ENCODE measurements around the gene MAGIX.

Gene MAGIX

DNA sequence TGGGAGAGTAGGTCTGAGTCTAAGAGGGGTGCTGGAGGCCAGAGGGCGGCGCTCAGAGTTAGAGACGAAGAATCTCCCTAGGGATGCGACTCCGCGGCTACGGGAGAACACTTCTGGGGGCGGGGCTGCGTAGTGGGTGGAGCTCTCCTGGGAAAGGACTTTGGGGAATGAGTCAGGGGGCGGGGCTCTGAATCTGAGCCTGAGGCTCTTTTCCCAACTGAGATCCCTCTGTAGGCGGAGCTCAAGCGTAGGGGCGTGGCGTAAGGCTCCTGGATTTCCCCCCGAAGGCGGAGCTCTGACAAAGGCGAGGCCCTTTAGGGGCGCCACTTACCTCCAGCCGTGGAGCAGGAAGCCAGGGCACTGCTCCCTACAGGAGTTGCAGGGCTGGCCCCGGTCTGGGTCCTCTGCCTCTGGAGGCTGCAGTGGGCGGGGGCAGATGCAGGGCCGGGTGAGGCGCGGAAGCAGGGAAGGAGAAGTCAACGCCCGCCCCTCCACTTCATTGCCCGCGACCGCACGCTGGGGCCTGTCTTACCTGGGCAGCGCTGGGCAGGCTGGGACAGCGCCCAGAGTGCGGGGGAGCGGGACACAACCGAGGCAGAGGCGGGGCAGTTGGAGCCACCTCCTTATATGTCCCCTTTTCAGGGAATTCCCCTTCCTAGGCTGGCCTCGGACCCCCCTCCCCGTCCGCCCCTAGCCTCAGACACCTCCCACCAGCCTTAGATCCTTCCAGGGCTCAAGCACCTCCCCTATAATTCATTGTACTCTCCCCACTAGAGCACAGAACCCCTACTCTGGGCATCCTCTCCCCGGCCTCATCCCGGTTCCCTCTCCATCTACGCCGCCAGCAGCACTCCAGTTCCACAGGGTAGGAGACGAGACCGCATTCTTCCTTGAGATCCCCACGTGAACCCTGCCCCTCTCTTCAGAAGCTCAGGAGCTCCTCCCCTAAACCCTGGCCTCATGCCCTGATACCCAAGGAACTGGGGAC lies 22.0 kb downstream of the MAGIX start:
- peak; percentile 58 to 69 for DNase-seq

DNA sequence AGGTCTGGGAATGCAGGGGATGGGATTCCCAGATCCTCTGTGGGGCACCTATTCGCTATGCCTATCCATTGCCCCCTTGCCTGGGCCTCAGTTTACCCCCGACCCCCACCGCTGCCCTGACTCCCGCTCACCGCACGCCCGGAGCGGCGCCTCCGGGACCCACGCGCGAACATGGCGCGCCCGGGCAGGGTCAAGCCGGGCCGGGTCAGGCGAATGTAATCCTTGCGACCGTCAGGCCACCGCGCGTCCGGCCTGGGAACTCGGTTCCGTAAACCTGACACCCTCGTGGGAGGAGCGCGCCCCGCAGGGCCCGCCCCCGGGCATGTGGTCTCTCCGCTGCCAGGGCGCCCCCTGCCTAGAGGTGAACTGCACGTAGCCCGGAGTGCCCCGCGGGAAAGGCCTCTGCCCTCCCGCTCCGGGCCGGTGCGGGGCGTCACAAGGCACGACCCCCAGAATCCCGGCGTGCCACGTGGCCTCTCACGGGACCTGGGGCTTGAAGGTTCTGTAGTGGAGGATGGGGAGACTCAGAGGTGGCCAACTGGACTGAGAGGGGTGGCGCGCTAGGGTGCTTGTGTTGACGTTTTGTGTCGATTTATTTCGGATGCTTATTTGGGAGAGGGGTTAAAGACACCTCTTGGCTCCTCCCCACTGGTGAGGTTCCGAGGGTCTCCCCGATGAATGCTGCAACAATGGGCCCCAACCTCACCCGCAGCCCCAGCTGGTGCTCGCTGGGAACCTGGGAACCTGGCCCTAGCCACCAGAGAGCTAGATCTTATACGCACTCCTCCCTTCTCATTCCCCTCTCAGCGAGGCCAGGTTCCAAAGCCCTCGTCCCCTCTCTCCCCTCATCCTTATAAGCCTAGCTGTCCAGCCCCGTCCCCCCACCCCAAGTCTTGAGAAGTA lies 23.8 kb downstream of the MAGIX start, which contains the start of gene PRICKLE3:
Gene PRICKLE3, minus strand, starts transcription at position 249 of the 903 bp plus-strand sequence. Its CDS starts 76 bp downstream, at position 173.
- DNase-seq, result peak; percentile 79 to 82

DNA sequence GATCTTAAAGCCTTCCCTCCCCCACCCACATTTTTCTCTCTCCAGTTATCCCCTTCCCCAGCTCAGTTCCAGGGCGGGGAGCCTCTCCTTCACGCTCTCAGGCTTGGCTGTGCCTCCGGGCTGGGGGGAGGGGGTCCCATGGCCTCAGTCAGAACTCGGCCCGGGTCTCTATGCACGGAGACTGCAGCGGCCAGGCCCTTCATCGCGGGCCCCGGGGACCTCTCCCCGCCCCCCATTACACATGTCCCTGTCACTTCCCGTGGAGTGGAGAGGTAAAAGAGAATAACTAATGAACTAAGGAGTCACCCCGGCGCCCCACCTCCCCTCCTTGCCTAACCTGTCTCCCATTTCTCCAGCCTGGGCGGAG lies 24.5 kb downstream of the MAGIX start:
- DNase-seq, result no peak

DNA sequence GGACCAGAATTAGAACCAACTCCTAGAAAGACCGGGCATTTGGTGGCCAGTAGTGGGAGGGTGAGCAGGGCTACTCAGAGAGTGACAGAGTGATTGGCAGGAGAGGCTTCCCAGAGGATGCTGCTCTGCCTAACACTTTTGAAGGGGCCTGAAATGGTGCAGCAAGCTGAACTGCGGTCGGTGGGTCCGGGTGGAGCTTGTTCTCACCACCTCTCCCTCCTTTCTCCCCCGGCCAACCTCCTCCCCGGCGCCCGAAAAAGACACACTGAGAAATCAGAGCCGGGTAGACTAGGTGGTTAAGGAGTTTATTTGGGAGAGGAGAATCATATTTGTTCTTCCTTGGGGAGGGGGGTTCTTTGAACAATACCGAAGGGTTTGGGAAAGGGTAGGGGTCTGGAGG lies 25.0 kb downstream of the MAGIX start:
- DNase-seq, result no peak

DNA sequence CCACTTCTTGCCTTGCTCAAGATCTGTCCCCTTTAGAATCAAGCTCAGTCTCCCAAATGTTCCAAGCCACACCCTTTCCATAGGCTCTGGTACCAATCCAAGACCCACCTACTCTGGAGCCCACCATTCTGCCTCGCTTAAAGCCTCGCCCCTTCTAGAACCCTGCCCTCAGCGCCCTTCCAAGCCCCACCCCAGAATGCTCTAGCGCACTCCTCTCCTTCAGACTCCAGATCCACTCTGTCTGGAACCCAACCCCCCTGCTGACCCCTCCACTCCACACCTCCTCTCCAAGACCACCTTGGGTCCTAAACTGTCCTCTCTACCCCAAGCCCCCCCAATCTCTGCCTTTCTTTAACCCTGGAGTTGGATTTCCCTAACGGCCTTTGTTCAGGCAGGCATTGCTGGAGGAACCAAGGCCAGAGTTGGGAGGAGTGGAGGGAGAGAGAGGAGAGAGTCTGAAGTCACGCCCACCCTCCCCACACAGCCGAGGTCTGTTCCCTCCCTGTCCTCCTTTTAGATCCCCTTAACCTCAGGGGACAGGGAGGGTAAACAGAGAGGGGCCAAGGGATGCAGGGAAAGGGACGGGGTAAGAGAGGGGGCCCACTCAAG lies 26.0 kb downstream of the MAGIX start:
- DNase-seq, result no peak

DNA sequence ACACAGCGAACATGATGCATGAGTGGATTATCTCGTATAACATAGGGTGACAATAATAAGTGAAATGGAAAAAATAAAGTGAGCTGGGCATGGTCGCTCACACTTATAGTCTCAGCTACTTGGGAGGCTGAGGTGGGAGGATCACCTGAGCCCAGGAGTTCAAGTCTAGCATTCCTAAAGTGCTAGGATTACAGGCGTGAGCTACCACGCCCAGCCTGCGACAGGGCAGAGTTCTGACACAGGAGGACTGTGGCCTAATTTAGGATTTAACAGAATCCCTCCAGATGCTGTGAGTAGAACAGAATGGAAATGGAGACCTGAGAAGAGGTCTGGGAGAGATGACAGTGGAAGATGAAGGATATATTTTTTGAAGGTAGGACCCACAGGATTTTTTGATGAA lies 27.0 kb downstream of the MAGIX start:
- no peak for DNase-seq

DNA sequence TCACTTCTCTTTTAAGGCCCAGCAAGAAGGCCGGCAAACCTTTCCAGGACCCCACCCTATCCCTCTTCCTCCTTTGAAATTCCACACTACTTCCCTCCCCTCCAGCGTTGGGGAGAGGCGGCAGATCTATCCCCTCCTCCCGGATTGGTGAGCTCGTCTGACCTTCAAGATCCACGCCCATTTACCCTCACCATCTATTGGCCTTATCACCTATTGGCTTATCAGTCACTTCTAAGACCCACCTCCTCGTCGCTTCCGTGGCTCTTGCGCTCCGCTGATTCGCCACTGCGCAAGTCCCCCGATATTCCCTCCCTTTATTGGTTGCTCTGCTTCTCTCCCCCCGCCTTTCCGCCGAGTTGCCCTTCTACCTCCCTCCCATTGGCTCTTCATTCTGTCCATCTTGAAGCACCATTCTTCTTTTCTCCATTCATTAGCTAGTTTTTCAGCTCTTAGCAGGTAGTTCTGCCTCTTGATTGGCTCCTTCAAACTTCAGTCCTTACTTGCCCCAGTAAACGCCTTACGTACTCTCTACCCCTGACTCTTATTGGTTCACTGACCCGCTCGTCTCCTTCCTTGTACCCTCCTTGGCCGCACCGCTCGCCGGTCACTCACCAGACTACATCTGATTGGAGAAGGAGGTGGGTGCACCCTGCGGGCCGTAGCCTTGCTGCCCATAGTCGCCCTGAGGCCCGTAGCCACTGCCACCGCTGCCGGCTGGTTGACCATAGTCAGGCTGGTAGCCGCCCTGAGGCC lies 28.4 kb downstream of the MAGIX start:
- peak; percentile 73 to 82 for DNase-seq

DNA sequence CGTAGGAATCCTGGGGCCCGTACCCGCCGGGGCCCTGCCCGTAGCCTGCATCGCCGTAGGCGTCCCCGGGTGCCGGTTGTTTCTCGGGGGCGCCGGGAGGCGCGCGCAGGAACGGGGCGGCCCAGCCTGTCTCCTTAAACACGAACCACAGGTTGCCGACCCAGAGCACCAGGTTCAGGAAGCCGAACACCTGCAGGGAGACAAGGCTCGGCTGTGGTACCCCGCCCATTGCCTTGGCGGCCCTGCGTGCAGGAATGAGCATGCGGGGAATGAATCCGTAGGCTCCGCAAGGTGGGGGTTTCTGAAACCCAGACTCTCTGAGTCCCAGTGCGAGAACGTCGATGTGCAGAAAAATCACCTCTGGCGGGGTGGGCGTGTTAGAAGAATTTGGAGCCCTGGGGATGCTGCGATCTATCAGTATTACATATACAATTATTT lies 29.0 kb downstream of the MAGIX start:
- DNase-seq, result peak; percentile 33 to 37

DNA sequence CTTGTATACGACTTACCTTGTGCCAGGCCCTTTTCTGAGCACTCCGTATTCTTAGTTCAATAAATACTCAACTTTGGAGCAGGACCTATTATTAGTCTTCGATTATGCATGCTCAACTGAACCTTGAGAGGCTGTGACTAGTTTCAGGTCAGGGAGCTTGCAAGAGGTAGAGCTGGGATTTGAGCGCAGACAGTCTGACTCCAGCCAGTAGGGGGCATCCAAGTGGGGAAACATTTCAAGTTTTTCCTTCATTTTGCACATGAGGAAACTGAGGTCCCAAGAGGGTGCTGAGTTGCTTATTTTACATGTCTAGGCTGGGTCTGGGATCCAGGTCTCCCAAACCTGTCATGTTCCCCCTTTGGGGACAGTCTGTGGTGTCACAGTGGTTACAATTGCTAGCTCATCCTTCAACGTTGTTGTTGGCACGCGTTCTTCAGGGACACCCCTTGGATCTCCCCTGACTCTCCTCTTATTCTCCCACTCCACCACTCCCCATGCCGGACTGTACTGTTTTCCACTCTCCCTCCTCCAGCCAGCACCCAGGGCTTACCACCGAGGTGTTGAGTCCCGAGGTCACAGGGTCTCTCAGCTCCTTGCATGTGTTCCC lies 30.3 kb downstream of the MAGIX start:
- peak; percentile 45 to 54 for DNase-seq

DNA sequence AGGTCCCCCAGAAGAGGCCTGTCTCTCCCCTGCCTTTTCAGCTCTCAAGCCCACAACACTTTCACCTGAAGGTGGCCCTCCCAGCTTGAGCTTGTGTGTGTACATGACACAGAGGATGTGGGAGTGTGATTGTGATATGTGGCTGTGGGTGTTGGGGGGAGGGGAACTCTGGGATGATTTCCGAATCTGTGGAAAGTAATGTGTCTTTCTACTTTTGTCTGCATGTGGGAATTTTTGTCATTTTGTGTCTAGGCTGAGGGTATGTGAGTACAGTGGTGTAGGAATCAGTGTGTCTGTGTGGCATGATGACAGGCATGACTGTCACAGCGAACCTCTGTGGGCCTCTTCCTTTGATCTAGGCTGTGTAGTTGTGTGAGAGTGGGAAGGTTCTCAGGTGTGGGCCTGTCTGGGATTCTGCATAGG lies 31.0 kb downstream of the MAGIX start:
- peak in 1 of 2 experiments; percentile 32 for DNase-seq

DNA sequence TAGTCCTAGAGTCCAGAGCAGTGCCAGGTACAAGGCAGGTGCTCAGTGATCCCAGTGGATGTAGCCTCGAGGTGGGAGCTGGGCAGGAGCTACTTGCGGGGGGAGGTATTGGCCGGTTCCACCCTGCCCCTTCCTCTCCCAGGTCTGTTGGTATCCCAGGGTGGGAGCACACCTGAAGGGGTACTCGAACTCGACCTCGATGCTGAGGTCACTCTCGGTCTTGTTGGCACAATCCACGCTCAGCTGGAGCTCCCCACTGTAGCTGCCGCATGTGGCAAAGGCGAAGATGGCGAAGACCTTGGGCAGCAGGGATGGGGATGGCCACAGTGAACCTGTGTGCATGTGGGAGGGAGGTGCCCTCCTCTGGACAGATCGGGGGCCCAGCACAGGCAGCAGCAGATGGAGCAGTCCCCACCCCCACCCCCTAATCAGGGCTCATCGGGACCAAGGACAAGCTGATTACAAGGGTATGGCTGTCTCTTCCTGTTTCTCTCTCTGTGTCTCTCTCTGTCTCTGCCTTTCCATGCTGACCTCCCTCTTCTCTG lies 35.1 kb downstream of the MAGIX start:
- DNase-seq, result no peak

DNA sequence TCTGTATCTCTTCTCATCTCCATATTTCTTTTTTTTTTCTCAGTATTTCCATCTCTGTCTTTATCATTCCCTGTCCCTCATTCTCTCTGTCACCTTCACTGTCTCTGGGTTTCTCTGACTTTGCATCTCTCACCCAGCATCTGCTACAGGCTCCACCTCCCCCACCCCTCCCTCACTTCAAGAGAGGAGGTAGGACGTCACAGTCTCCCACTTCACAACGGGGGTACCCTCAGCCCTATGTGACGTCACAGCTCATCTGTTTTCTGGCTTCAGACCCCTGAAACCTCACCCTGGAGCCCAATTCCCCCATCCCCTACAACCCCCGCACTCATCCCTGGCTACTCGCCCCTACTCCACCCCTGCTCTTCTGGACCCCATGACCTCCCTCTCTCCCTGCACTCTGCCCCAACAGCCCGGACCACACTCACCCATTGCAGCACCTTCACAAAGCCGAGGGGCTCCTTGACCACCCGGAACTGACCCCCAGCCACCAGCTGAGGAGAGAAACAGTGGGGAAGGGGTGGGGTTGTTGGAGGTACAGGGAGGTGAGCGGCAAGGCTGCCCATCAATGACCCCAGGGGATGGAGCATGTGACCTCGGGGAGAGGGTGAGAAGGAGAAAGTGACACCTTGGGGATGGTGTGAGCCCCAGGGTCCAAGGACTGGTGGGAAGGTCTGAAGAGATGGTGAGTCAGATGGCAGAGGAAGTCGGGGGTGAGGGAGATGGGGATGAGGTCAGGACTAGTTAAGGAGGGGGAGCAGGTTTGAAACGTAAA lies 36.2 kb downstream of the MAGIX start:
- DNase-seq, result no peak

DNA sequence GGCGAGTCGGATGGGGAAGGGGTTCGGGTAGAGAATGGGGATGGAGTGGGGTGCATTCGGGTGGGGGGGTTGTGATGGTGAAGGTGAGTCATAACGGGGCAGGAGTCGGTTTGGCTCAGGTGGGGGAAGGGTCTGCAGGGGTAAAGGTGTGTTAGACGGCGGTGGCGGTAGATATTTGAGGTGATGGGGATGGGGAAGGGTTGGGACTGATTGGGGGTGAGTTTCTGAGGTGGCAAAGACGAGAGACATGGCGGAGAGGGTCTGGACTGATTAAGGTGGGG lies 36.7 kb downstream of the MAGIX start:
- no peak for DNase-seq

DNA sequence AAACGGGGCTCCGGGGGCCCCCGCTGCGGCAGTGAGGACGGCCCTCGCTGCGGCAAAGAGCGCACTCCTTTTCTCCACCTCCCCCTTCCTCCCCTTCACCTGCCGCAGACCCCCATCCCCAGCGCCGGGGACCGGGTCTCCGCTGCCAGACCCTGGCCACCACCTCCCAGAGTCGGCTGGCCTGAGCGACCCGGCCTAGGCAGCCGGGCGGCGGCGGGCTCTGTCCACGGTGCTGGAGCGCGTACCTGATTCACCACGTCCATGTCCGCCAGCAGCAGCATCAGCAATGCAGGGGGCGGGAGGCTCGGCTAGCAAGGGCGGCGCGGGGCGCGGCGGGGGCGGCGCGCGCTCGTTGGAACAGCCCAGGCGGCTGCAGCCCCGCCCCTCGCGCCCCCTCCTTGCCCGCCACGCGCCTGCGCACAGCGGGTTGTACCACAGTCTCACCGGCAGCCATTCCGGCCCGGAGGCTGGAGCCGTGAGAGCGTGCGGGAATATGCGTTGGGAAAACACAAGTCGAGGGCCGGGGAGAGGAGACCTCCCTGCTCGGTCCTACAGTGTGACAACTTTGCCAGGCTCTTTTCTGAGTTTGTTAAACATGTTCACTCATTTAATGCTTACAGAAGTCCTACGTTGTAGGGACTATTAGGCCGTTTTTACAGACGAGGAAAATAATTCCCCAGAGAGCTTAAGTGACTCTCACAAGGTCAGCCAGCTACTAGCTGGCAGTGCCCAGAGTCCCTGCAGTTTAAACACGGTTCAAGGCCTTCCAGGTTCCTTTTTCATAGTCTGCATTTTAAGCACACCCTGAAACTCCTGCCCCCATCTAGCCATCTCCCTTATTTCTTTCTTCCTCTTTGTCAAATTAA lies 37.6 kb downstream of the MAGIX start, which contains the start of gene SYP:
Gene SYP, minus strand, starts transcription at position 288 of the 866 bp plus-strand sequence. Its CDS starts 7 bp downstream, at position 281.
- peak; percentile 84 to 88 for DNase-seq

DNA sequence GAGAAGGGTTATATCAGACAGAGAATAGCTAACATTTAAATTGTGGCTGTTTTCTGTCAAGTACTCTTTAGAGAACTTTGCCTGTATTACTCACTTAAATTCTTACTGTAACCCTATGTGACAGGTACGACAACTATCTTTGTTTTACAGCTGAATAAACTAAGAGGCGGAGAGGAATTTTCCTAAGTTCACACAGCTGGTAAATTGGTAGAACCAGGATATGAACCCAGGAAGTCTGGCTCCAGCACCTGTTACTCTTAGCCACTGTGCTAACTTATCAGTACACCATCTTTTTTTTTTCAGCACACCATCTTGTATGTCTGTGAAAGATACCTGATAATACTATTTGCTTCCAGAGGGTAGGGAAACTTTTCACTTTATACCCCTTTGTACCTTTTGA lies 39.5 kb downstream of the MAGIX start:
- no peak for DNase-seq

DNA sequence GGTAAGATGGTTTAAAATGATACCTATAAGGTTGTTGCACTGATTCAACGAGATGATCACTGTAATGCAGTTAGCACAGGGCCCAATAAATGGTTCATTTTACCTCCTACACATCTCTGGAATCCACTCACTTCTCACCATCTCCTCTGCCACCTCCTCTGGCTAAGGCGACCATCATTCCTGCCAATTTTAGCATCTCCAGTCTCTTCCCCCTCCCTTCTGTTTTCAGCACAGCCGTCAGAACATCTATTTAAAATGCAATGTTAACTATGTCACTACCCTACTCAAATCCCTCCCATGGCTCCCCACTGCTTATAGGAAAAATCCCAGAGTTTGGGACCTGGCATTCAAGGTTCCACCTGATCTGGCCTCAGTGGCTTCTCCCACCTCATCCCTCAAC lies 41.0 kb downstream of the MAGIX start:
- DNase-seq, result no peak

DNA sequence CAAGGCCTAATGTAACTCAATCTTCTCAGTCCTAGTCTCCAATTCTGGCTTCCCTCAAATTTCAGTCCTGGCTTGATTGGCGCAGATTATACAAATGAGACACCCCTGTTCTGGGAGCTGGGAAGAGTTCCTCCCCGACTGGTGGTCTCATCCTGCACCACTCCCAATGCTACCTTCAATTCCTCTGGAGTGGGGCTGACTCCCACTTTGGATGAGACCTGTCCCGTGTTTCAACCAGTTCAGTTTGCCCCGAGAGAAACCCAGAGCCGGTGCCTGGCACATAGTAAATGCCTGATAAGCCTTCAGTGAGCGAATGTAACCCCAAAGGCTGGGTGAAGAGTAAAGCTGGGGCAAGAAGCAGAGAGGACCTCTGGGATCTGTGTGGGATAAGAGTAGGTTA lies 41.5 kb downstream of the MAGIX start:
- no peak for DNase-seq

DNA sequence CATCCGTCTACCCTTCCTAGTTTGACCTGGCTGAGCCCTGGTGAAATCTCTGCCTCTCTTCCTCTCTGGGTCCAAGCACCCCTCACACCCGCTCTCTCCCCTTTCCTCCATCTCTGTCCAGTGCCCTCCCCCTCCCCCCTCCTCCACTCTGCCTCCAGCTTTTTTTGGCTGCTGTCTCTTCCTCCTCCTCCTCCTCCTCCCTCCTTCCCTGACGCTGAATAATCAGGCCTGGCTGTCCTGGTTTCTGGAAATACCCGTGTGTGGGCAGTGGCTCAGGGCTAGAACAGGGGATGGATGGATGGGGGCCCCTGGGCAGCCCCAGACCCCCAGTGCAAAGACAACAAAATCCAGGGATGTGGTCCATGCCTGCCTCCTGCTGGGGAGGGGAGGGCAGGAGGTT lies 42.2 kb downstream of the MAGIX start:
- no peak for DNase-seq

DNA sequence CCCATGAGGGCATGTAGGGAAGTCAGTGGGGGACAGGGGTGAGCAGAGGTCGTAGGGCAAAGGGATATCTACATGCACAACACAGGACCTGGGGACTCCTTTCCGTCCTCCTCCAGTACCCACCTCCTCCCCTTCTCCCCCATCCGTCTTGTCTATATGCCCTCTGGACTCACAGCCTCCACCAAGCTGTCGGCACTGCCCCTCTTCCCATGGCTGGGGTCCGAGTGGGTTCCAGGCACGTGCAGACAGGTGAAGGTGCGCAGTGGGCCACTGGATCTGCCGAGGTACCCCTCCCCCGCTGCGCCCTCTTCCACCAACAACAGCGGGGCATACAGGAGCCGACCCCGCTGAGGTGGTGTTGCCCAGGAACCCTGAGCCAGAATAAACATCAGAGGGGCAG lies 42.9 kb downstream of the MAGIX start:
- DNase-seq, result no peak

DNA sequence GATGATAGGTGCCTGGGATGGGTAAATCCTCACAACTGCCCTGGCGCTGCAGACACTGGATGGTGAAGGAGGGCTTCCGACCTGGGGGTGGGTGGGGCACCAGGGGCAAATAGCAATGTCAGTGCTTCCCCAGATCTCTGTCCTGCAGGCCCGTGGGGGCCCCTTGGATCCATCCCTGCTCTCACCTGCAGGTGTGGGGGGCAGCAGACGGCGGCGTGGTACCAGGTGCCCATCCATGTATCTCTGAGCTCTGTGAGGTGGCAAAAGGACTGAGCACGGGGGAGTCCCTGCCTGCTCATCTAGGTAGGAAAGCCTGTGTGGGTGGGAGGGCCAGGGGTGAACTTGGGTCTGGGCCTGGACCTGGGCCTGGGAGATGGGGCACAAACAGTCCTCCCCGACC lies 44.0 kb downstream of the MAGIX start:
- no peak for DNase-seq
